Stimulated activated naive CD8-positive, alpha-beta T cell treated with anti-CD3 and anti-CD28 coated beads, Interleukin-15, Interleukin-2, amounts not matched to agents 100 ng/mL and 50 ng/mL, for 24 hours (primary cell): ENCODE data around the gene RAB10.
"Not testable (repeated sequence)": the region's sequence is repeated elsewhere in the genome, so short reads cannot be mapped to it uniquely, and the experiment has no call there.

ENCODE experiments used
- H3K27ac Mint-ChIP-seq: one replicate; pipeline ENCODE4 v1.8.0; 2021; ENCODE audit warnings: mild to moderate bottlenecking, mixed read lengths
- H3K27me3 Mint-ChIP-seq: one replicate; pipeline ENCODE4 v1.8.0; 2021; ENCODE audit warnings: mixed read lengths
- H3K36me3 Mint-ChIP-seq: one replicate; pipeline ENCODE4 v1.8.0; 2021; ENCODE audit warnings: low read depth, mixed read lengths
- H3K4me1 Mint-ChIP-seq: one replicate; pipeline ENCODE4 v1.8.0; 2021; ENCODE audit warnings: low read depth, mixed read lengths
- H3K4me3 Mint-ChIP-seq: one replicate; pipeline ENCODE4 v1.8.0; 2021; ENCODE audit warnings: mild to moderate bottlenecking, mixed read lengths
- H3K9me3 Mint-ChIP-seq: one replicate; pipeline ENCODE4 v1.8.0; 2021; ENCODE audit warnings: mixed read lengths

RAB10 gene

DNA sequence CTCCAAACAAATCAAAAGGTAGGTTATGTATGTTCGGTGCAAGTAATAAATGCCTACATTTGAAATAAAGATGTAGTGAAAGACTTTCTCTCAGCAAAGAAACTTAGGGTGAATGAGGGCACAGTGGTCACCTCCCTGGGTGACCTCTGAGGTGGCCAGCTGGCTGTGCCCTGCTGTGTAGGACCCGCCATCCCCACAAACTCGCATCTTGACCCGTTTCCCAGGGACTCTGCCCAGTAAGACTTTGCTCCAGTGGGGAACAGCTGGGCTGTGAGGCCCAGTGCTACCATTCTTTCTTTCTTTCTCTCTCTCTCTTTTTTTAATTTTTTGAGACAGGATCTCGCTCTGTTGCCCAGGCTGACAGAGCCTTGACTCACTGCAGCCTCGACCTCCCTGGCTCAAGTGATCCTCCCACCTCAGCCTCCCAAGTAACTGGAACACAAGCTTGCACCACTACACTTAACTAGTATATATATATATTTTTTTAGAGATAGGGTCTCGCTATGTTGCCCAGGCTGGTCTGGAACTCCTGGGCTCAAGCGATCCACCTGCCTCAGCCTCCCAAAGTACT, 130.8 kb downstream of the RAB10 start:
- Mint-ChIP-seq H3K4me3 (no peak overlapping the region), H3K36me3 (no peaks in the 10 kb centered on the region), H3K9me3 (no peaks in the 10 kb centered on the region), H3K4me1 (no peaks in the 10 kb centered on the region), H3K27me3 (peaks cover 1% of the 10 kb centered on the region), H3K27ac (peak overlapping the region; percentile 55)

DNA sequence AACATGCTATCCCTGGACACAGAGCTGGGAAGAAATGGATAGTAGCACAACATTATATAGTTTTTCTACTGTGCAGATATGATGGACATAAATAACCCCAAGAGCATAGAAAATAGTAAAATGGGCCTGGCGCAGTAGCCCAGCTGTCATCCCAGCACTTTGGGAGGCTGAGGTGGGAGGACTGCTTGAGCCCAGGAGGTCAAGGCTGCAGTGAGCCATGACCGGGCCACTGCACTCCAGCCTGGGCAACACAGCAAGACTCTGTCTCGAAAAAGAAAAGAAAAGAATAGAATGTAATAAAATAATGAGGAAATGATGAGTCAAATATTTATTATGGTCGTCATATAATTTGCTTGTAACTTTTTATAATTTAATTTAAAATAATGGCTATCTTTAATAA, 131.5 kb downstream of the RAB10 start:
- H3K4me1 Mint-ChIP-seq = no peaks in the 10 kb centered on the region
- no peak overlapping the region for H3K4me3 Mint-ChIP-seq
- H3K27me3 Mint-ChIP-seq = peaks cover 5% of the 10 kb centered on the region
- no peaks in the 10 kb centered on the region for H3K9me3 Mint-ChIP-seq
- H3K27ac Mint-ChIP-seq = no peak overlapping the region
- no peaks in the 10 kb centered on the region for H3K36me3 Mint-ChIP-seq

GRCh38 chr2:26166541-26166940, 132.7 kb downstream of the RAB10 start:
- H3K9me3 Mint-ChIP-seq, H3K36me3 Mint-ChIP-seq, H3K27ac Mint-ChIP-seq, H3K4me3 Mint-ChIP-seq, H3K4me1 Mint-ChIP-seq: not testable (repeated sequence)
- peaks cover 15% of the 10 kb centered on the region for H3K27me3 Mint-ChIP-seq

DNA sequence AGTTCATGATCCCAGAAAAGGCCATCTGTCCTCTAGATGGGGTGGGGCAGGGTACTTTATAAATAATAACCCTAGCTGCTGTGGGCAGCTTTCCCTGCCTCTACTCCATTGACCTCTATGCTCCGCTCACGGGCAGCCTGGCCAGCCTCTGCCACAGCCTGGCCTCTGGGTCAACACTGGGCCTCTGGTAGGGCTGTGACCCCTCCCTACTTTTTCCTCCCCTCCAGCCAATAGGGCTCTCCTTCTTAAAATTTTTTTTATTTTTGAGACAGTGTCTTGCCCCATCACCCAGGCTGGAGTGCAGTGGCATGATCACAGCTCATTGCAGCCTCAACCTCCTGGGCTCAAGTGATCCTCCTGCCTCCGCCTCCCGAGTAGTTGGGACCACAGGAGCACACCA, 134.9 kb downstream of the RAB10 start:
- Mint-ChIP-seq H3K36me3 (no peaks in the 10 kb centered on the region), H3K4me1 (peaks cover 10% of the 10 kb centered on the region), H3K9me3 (no peaks in the 10 kb centered on the region), H3K27ac (no peak overlapping the region), H3K4me3 (no peak overlapping the region), H3K27me3 (peaks cover 23% of the 10 kb centered on the region)

- no peaks in the 10 kb centered on the region for H3K36me3 Mint-ChIP-seq
- no peak overlapping the region for H3K4me3 Mint-ChIP-seq
- H3K4me1 Mint-ChIP-seq = peaks cover 11% of the 10 kb centered on the region
- peaks cover 25% of the 10 kb centered on the region for H3K27me3 Mint-ChIP-seq
- H3K9me3 Mint-ChIP-seq = no peaks in the 10 kb centered on the region
- no peak overlapping the region for H3K27ac Mint-ChIP-seq
Observed at GRCh38 chr2:26169226-26169625, 135.3 kb downstream of the RAB10 start.

DNA sequence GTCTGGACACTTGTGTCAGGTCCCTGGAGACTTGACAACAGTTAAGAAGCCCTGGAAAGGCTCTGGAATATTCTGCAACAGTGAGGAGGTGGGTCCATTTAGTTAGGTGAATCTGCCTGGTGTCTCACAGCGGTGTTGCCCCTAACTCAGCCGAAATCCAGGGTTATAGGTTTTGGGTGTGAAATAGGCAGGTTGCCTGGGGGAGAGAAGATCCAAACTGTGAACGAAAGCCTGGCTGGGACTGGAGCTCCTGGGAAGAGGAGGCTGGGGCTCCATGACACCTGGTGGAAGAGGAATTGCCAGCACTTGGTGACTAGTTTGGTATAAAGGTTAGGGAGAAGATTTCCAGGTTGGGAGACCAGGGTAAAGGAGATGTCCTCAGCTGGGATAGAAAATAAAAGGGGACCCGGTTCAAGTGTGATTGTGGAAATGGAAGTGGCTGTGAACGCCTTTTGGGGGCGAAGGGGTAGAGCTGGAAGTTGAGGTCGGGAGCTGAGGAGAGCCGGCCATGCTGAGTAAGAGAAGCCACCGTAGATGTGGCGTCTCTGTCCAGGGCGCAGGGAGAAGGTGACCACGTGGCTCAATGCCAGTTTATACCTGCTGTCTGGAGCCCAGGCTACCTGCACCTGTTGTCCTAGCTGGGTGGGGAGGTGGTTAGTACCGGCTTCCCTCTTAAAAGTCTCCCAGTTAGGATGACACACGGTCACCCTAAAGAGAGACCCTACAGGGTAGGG, 136.0 kb downstream of the RAB10 start:
- H3K9me3 Mint-ChIP-seq = no peaks in the 10 kb centered on the region
- H3K27ac Mint-ChIP-seq = no peak overlapping the region
- H3K4me3 Mint-ChIP-seq = no peak overlapping the region
- peaks cover 17% of the 10 kb centered on the region for H3K4me1 Mint-ChIP-seq
- peaks cover 31% of the 10 kb centered on the region for H3K27me3 Mint-ChIP-seq
- no peaks in the 10 kb centered on the region for H3K36me3 Mint-ChIP-seq

DNA sequence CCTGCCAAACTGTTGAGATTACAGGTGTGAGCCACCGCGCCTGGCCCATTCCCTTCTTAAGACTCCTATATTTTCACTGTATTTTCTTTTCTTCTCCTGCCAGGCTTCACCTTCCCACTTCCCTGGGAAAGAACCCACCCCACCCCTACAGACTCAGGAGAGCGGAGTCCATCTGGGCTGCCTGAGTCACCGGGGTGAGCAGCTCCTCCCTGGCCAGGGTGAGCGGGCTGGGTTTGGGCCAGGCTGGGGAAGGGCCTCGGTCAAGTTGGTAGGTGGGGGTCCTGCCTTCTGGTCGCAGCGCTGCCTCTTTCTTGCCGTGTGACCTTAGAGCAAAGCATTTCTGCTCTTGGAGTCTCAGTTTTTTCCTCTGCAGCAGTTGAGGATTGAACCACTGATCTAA, 136.9 kb downstream of the RAB10 start:
- Mint-ChIP-seq H3K27ac (no peak overlapping the region), H3K27me3 (peaks cover 32% of the 10 kb centered on the region), H3K4me3 (no peak overlapping the region), H3K9me3 (no peaks in the 10 kb centered on the region), H3K4me1 (peaks cover 17% of the 10 kb centered on the region), H3K36me3 (no peaks in the 10 kb centered on the region)

DNA sequence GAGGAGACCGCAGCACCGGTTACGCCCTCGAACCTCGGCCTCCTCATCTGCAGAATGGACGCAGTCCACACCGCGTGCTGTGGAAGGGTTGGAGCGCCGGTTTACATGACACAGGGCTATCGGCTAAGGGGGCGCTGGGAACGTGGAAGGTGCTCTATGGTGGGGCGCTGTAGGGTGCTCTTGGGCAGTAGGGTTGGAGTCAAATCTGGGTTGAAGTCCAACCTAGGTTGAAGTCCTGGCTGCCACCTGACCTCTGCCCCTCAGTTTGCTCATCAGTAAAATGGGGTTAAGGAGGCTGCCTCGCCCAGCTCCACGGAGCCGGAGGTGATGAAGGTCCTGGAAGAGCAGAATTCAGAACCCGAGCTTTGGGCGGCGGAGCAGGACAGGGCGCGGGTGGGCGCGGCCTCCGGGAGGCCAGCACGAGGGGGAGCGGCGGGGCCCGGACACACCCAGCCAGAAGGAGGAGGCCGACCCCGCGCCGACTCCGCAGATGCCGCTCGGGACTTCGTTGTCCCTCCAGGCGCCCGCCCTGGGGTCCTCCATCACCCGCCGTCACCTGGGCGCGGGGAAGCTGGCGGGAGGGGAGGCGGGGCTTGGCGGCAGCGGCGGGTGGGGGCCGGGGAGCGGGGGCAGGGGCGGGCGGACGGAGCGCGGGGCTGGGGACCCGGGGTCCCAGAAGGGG, 138.4 kb downstream of the RAB10 start:
- no peaks in the 10 kb centered on the region for H3K36me3 Mint-ChIP-seq
- no peaks in the 10 kb centered on the region for H3K9me3 Mint-ChIP-seq
- peak overlapping the region; percentile 79 for H3K4me3 Mint-ChIP-seq
- peaks cover 17% of the 10 kb centered on the region for H3K4me1 Mint-ChIP-seq
- H3K27ac Mint-ChIP-seq = no peak overlapping the region
- peaks cover 41% of the 10 kb centered on the region for H3K27me3 Mint-ChIP-seq

GRCh38 chr2:26172871-26173775, 139.2 kb downstream of the RAB10 start, which contains the start of gene GAREM2:
Gene GAREM2 (plus strand): TSS chr2:26173088. CDS start chr2:26173221, 133 bp downstream.
- no peak within 1 kb of the TSS for H3K27ac Mint-ChIP-seq
- H3K4me3 Mint-ChIP-seq = peak within 1 kb of the TSS; percentile 79
- H3K27me3 Mint-ChIP-seq = peaks cover 42% of the 10 kb centered on the region
- no peaks in the 10 kb centered on the region for H3K9me3 Mint-ChIP-seq
- H3K36me3 Mint-ChIP-seq = no peaks in the 10 kb centered on the region
- peaks cover 17% of the 10 kb centered on the region for H3K4me1 Mint-ChIP-seq

- Mint-ChIP-seq H3K4me1 (peaks cover 17% of the 10 kb centered on the region), H3K36me3 (no peaks in the 10 kb centered on the region), H3K9me3 (no peaks in the 10 kb centered on the region), H3K27ac (no peak overlapping the region), H3K27me3 (peaks cover 42% of the 10 kb centered on the region), H3K4me3 (peak overlapping the region; percentile 40)
Observed at GRCh38 chr2:26173776-26174482, 140.0 kb downstream of the RAB10 start.

DNA sequence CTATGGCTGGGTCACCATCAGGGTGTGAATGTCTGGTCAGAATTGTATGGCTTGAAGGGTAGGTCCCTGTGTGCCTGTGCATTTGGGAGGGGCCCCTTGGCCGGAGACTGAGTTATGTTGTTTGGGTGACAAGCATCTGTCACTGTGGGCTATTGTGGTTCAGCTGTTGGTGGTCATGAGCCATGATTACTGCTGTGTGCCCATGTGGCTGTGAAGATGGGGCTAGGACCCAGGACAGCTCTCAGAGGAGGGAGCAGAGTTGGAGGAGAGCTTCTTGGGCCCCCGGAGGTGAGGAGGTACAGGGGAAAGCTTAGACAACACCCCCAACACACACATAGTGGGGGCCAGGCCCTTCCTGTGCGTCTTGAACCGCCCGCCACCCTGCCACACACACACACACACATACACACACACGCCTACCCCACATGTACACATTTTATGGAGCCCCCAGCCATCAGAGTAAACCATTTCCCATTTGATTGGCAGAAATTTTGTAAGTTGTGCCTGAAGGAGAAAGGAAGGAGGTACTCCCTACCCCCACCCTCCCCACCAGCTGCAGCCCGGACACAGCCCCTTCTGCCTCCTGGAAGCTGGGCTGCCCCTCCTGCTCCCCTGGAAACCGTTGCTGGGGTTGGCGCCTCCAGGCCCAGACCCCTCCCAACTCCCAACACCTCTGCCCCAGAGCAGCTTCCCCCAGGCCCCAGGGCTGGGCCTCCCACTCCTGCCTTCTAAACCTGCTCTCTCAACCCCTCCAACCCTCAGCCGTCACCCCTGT, 141.0 kb downstream of the RAB10 start:
- Mint-ChIP-seq H3K36me3 (no peaks in the 10 kb centered on the region), H3K4me3 (no peak overlapping the region), H3K4me1 (peaks cover 22% of the 10 kb centered on the region), H3K27me3 (peaks cover 45% of the 10 kb centered on the region), H3K27ac (no peak overlapping the region), H3K9me3 (no peaks in the 10 kb centered on the region)

DNA sequence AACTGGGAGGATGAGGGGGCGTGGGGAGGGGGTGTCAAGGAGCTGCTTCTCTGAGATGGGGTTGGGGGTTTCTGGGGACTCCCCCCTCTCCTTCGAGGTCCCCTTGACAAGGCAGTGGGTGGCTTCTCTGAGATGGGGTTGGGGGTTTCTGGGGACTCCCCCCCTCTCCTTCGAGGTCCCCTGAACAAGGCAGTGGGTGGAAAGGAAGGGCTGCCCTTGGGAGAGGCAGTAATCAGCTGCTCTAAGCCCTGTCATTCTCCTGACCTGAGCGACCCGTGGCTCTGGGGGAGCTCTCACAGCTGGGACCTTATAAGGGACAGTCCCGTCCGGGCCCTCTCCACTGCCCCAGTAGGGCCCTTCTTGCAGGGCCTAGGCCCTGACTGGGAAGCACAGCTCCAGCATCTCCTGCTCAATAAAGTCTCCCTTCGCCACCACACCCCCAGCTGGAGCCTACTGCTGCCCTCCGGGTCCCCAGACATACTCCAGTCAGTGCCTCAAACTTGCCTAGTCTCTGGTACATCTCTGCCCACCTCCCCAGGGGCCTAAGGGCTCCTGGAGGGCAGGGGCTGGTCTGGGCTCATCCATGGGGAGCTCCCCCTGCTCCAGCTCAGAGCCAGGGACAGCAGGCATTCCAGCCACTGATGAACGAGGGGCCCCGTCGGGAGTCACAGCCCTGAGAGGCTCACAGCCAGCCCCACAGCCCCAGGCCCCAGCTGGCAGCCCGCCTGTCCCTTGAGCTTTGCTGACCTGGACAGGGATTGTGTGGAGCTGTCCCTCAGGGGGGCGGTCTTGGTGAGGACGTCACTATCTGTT, 141.8 kb downstream of the RAB10 start:
- Mint-ChIP-seq H3K4me3 (no peak overlapping the region), H3K27me3 (peaks cover 49% of the 10 kb centered on the region), H3K9me3 (no peaks in the 10 kb centered on the region), H3K4me1 (peaks cover 25% of the 10 kb centered on the region), H3K36me3 (no peaks in the 10 kb centered on the region), H3K27ac (no peak overlapping the region)

DNA sequence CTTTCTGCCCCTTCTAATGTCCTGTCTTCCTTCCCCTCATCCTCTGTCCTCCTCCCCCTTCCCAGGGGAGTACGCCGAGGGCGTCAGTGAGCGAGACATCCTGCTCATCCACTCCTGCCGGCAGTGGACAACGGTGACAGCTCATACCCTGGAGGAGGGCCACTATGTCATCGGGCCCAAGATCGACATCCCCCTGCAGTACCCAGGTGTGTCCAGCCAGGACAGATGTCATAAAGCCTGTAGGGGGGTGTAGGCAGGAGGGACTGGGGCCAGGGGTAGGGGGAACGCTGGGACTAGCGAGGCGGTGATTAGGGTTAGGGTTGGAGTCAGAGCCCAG, 142.4 kb downstream of the RAB10 start:
- H3K36me3 Mint-ChIP-seq = no peaks in the 10 kb centered on the region
- no peak overlapping the region for H3K27ac Mint-ChIP-seq
- no peaks in the 10 kb centered on the region for H3K9me3 Mint-ChIP-seq
- H3K4me1 Mint-ChIP-seq = peaks cover 25% of the 10 kb centered on the region
- H3K27me3 Mint-ChIP-seq = peaks cover 48% of the 10 kb centered on the region
- H3K4me3 Mint-ChIP-seq = no peak overlapping the region
